ENCODE data around the gene SLC19A2.

- TF ChIP-seq NFRKB (IDR thresholded peaks at IDR 0.05) (no peak), FOXM1 (IDR thresholded peaks at IDR 0.05; ENCODE audit: borderline replicate concordance) (no peak), BHLHE40 (IDR thresholded peaks at IDR 0.05; ENCODE audit: borderline replicate concordance) (no peak), TARDBP (IDR thresholded peaks at IDR 0.05) (no peak), PKNOX1 (IDR thresholded peaks at IDR 0.05) (no peak), CTBP1 (IDR thresholded peaks at IDR 0.05; ENCODE audit: borderline replicate concordance) (no peak), HDGF (IDR thresholded peaks at IDR 0.05; ENCODE audit: borderline replicate concordance) (no peak), FOXA1 (IDR thresholded peaks at IDR 0.05) (no peak), ZNF384 (IDR thresholded peaks at IDR 0.05) (no peak), SP1 (IDR thresholded peaks at IDR 0.05) (no peak), ELF4 (IDR thresholded peaks at IDR 0.05) (no peak), FOXK2 (IDR thresholded peaks at IDR 0.05) (no peak), SUZ12 (IDR thresholded peaks at IDR 0.05) (no peak)
Observed at GRCh38 chr1:169462385-169462784, 23.4 kb downstream of the SLC19A2 start.

Data from HEK293T (cell line).